CD14-positive monocyte (primary cell): ENCODE measurements around the gene YTHDC1. TPM values are rescaled to one million over a fixed set of nuclear protein-coding genes. Genes with fewer than 3 reads are reported as not detected.

Experiments
- DNase-seq, 3 donors: peaks; one replicate each; pipeline ENCODE4 v3.0.0-alpha.2; 2011 to 2022
- H2AFZ ChIP-seq: 2 replicates; pipeline ENCODE4 v1.6.0; 2012; ENCODE audit warnings: mild to moderate bottlenecking, low read depth, low read length, inconsistent platforms; ENCODE audit not compliant: insufficient read depth, poor library complexity, severe bottlenecking
- H3K27ac ChIP-seq, 2 donors: 1 replicate in 1 of 2; 2 replicates in 1 of 2; pipeline ENCODE4 v1.5.1; 2012 to 2013; ENCODE audit warnings: low read length in 2 of 2, control low read depth in 1 of 2, inconsistent platforms in 1 of 2, low read depth in 1 of 2, mild to moderate bottlenecking in 1 of 2
- H3K27me3 ChIP-seq, 2 donors: one replicate each; pipeline versions ENCODE4 v1.6.0 to v1.6.1; 2011 to 2013; ENCODE audit warnings: low read length in 2 of 2; ENCODE audit not compliant: control insufficient read depth in 2 of 2, insufficient read depth in 2 of 2
- H3K36me3 ChIP-seq, 2 donors: replicated peaks in 1 of 2; 1 replicate in 1 of 2; 2 replicates in 1 of 2; pipeline versions ENCODE4 v1.5.1 to v1.6.1; 2012 to 2013; ENCODE audit warnings: low read length in 2 of 2, control low read depth in 1 of 2, inconsistent platforms in 1 of 2, mild to moderate bottlenecking in 1 of 2; ENCODE audit not compliant: insufficient read depth in 2 of 2, control insufficient read depth in 1 of 2
- H3K4me1 ChIP-seq, 2 donors: 1 replicate in 1 of 2; 2 replicates in 1 of 2; pipeline versions ENCODE4 v1.5.1 to v1.6.1; 2012 to 2013; ENCODE audit warnings: low read length in 2 of 2, control low read depth in 1 of 2, inconsistent platforms in 1 of 2, mild to moderate bottlenecking in 1 of 2, moderate library complexity in 1 of 2; ENCODE audit not compliant: insufficient read depth in 2 of 2, control insufficient read depth in 1 of 2
- H3K4me2 ChIP-seq: replicated peaks from 2 replicates; pipeline ENCODE3; 2012; ENCODE audit warnings: low read length, moderate library complexity, mild to moderate bottlenecking; ENCODE audit not compliant: poor library complexity, severe bottlenecking; ENCODE audit errors: extremely low read depth
- H3K4me3 ChIP-seq, 3 experiments: fragments of 200-600 bp in 1 of 3; sonication (generic) in 1 of 3; replicated peaks in 1 of 3; 1 replicate in 2 of 3; 2 replicates in 1 of 3; pipeline ENCODE4 v1.5.1; 2011 to 2013; ENCODE audit warnings: low read length in 3 of 3, mild to moderate bottlenecking in 3 of 3, control low read depth in 2 of 3, low read depth in 2 of 3, inconsistent platforms in 1 of 3, moderate library complexity in 1 of 3
- H3K79me2 ChIP-seq: 2 replicates; pipeline ENCODE4 v1.6.0; 2012; ENCODE audit warnings: mild to moderate bottlenecking, control low read depth, inconsistent platforms, low read length, moderate library complexity; ENCODE audit not compliant: insufficient read depth
- H3K9ac ChIP-seq: 2 replicates; pipeline ENCODE4 v1.6.0; 2017; ENCODE audit warnings: low read length, mild to moderate bottlenecking; ENCODE audit not compliant: insufficient read depth, poor library complexity, severe bottlenecking
- H3K9me3 ChIP-seq, 2 donors: replicated peaks in 1 of 2; 1 replicate in 1 of 2; 2 replicates in 1 of 2; pipeline versions ENCODE4 v1.5.1 to v1.6.1; 2012 to 2013; ENCODE audit warnings: low read length in 2 of 2, control low read depth in 1 of 2; ENCODE audit not compliant: control insufficient read depth in 1 of 2, insufficient read depth in 1 of 2
- H4K20me1 ChIP-seq: 2 replicates; pipeline ENCODE4 v1.6.0; 2012; ENCODE audit warnings: mild to moderate bottlenecking, low read length, control low read depth, moderate library complexity; ENCODE audit not compliant: insufficient read depth
- H3K27ac Mint-ChIP-seq, 7 donors: one replicate each; pipeline ENCODE4 v1.8.0; 2020; ENCODE audit warnings: mild to moderate bottlenecking in 7 of 7, mixed read lengths in 7 of 7, moderate library complexity in 6 of 7, inconsistent platforms in 2 of 7
- H3K27me3 Mint-ChIP-seq, 3 donors: one replicate each; pipeline ENCODE4 v1.8.0; 2021 to 2022; ENCODE audit warnings: low read depth in 3 of 3, mild to moderate bottlenecking in 3 of 3, mixed read lengths in 3 of 3, moderate library complexity in 3 of 3, inconsistent platforms in 1 of 3
- H3K36me3 Mint-ChIP-seq, 2 donors: one replicate each; pipeline ENCODE4 v1.8.0; 2020; ENCODE audit warnings: mixed read lengths in 2 of 2, inconsistent platforms in 1 of 2, mild to moderate bottlenecking in 1 of 2
- H3K4me1 Mint-ChIP-seq: one replicate; pipeline ENCODE4 v1.8.0; 2020; ENCODE audit warnings: mild to moderate bottlenecking, mixed read lengths
- H3K4me3 Mint-ChIP-seq, 2 donors: one replicate each; pipeline ENCODE4 v1.8.0; 2020; ENCODE audit warnings: mild to moderate bottlenecking in 2 of 2, mixed read lengths in 2 of 2, moderate library complexity in 1 of 2
- H3K9me3 Mint-ChIP-seq, 7 donors: one replicate each; pipeline ENCODE4 v1.8.0; 2020 to 2022; ENCODE audit warnings: mixed read lengths in 7 of 7, mild to moderate bottlenecking in 6 of 7, moderate library complexity in 6 of 7, inconsistent platforms in 2 of 7
- CTCF ChIP-seq: fragments of 200-600 bp; IDR thresholded peaks from one replicate; pipeline ENCODE4 v1.8.0; 2022; ENCODE audit warnings: antibody characterized with exemption, mild to moderate bottlenecking
- WGBS: methylation state at CpG from one replicate; pipeline ENCODE4 v1.1.5; 2013; ENCODE audit warnings: missing lambda C conversion rate; ENCODE audit not compliant: insufficient coverage; 5-methylcytosine and 5-hydroxymethylcytosine counted together
- intact Hi-C, 2 donors: fragments of 100-400 bp; cut with micrococcal nuclease; formaldehyde crosslinking; loops; one replicate each; pipeline versions ENCODE4 v1.15.0 to v1.15.1; 2023
- polyA plus RNA-seq, 3 donors: library from polyadenylated mRNA; depleted of rRNA in 1 of 3; unstranded in 2 of 3; stranded (reverse) in 1 of 3; fragments of 300-500 nt in 2 of 3; fragments of >200 nt in 1 of 3; fragmentation: Illumina TruSeq in 2 of 3; gene quantifications; 1 replicate in 2 of 3; 2 replicates in 1 of 3; pipeline ENCODE4 v1.2.3, GENCODE V29; 2012 to 2021

Gene YTHDC1
- polyA plus RNA-seq, 3 donors: 11.0 to 30.8 (median 11.5) TPM

DNA sequence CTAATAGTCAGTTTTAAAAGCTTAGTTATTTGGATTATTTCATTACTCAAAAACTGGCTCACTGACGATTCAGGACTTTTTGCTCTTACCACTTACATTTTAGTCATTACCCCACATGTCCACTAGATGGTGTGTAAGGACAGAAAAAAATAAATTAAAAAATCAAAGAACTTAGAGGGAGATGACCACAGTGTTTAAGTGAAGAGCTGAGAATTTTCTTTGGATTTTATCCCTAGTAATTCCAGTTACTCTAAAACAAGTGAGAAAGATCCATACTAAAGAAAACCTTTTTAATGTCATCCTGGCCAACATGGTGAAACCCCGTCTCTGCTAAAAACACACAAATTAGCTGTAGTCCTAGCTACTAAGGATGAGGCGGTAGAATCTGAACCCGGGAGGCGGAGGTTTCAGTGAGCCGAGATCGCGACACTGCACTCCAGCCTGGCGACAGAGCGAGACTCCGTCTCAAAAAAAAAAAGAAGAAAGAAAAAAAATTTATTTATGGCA is 78.0 kb downstream of the YTHDC1 start:
- peak; percentile 1 to 19 (median 5) for DNase-seq
- peak; percentile 74 for TF ChIP-seq CTCF
- H3K27ac Mint-ChIP-seq: no peak overlapping the region
- H3K36me3 Mint-ChIP-seq: no peaks in the 10 kb centered on the region
- no peaks in the 10 kb centered on the region for H3K4me1 ChIP-seq
- 33% methylated on average over 1 of the region's 11 CpGs for WGBS
- peak overlapping the region; percentile 31 to 68 for H3K4me3 Mint-ChIP-seq
- H4K20me1 ChIP-seq: no peaks in the 10 kb centered on the region
- H2AFZ ChIP-seq: peak overlapping the region; percentile 9
- intact Hi-C loops: loop anchor here in 1 of 2 donors (10.0 kb wide), 1 partner anchor 103 kb away; no protein-coding TSS in a partner anchor
- H3K4me1 Mint-ChIP-seq: peaks cover 18% of the 10 kb centered on the region
- H3K4me2 ChIP-seq: no peak overlapping the region
- H3K27me3 Mint-ChIP-seq: peaks cover 0 to 4% (median 2%) of the 10 kb centered on the region in 3 donors
- H3K9ac ChIP-seq: peak overlapping the region; percentile 5
- H3K27ac ChIP-seq: no peak overlapping the region
- no peaks in the 10 kb centered on the region for H3K79me2 ChIP-seq
- no peaks in the 10 kb centered on the region for H3K9me3 ChIP-seq
- H3K4me3 ChIP-seq: peak overlapping the region in 1 of 3 experiments; percentile 28
- H3K36me3 ChIP-seq: no peaks in the 10 kb centered on the region
- no peaks in the 10 kb centered on the region for H3K27me3 ChIP-seq
- H3K9me3 Mint-ChIP-seq: peaks cover 2 to 12% (median 4%) of the 10 kb centered on the region in 7 donors

DNA sequence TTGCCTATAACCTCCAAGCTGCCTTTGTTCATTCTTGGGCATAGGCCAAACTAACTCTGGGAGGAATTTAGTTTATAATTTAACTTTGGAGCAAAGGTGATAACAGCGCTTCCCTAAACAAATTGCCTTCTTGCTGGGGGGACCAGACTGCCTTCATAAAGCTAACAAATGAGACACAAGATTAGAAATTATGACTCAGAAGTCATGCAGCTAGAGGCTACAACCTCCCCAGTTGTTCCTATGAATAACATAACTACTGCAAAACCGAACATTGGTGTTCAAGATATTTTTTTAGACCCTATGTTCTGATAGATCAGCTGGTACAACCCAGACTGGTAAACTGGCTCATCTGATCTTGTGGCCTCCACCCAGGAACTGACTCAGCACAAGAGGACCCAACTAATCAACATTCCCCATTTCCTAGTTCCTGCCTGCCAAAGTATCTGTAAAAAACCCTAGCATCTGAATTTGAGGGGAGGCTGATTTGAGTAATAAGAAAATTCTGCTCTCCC is 82.4 kb downstream of the YTHDC1 start:
- Mint-ChIP-seq H3K4me3 (no peak overlapping the region), H3K27me3 (peaks cover 0 to 2% (median 2%) of the 10 kb centered on the region in 3 donors), H3K4me1 (peaks cover 7% of the 10 kb centered on the region), H3K9me3 (peaks cover 0 to 10% (median 0%) of the 10 kb centered on the region in 7 donors), H3K27ac (no peak overlapping the region), H3K36me3 (no peaks in the 10 kb centered on the region)
- Histone ChIP-seq H3K4me3 (no peak overlapping the region), H3K9me3 (no peaks in the 10 kb centered on the region), H3K36me3 (no peaks in the 10 kb centered on the region), H3K9ac (no peak overlapping the region), H3K4me2 (no peak overlapping the region), H2AFZ (no peak overlapping the region), H3K27me3 (no peaks in the 10 kb centered on the region), H3K27ac (no peak overlapping the region), H3K79me2 (no peaks in the 10 kb centered on the region), H3K4me1 (no peaks in the 10 kb centered on the region), H4K20me1 (no peaks in the 10 kb centered on the region)
- intact Hi-C loops: no loop called here
- no peak for TF ChIP-seq CTCF
- no peak for DNase-seq
- WGBS: no CpG with 5 or more reads among the region's 2 CpGs
